ENCODE measurements around the gene LSM10. TPM values are rescaled to one million over a fixed set of nuclear protein-coding genes. Genes with fewer than 3 reads are reported as not detected.
A peak's percentile ranks its signal among the peaks of the same experiment; 100 is the strongest.

The LSM10 gene
- total and polyA plus RNA-seq, 8 donors: 5.1 to 261 (median 55.6) TPM

- H3K36me3 ChIP-seq: peaks cover 0 to 16% (median 6%) of the 10 kb centered on the region in 4 donors
- intact Hi-C loops (cut with DNase I; ENCODE audit: low total_unique reads): loop anchor here (10.0 kb wide), 1 partner anchor 310 kb away; no protein-coding TSS in a partner anchor
- 82 to 94% (median 91%) methylated on average over 4 of the region's 4 CpGs for WGBS, 5 donors
- no peaks in the 10 kb centered on the region for H3K27me3 ChIP-seq
- H3K4me3 ChIP-seq: no peak overlapping the region
- peaks cover 0 to 2% (median 0%) of the 10 kb centered on the region in 4 donors for H3K4me1 ChIP-seq
- H3K9me3 ChIP-seq: no peaks in the 10 kb centered on the region
- H3K27ac ChIP-seq: no peak overlapping the region
- DNase-seq: no peak
- TF ChIP-seq CTCF (IDR thresholded peaks at IDR 0.05) (no peak), EP300 (IDR thresholded peaks at IDR 0.05) (no peak), POLR2A (IDR thresholded peaks at IDR 0.05) (no peak), POLR2AphosphoS5 (IDR thresholded peaks at IDR 0.05) (no peak)
Observed at GRCh38 chr1:36414384-36414783, 16.7 kb upstream of the LSM10 start.

- intact Hi-C loops (cut with DNase I; ENCODE audit: low total_unique reads): loop anchor here (10.0 kb wide), 1 partner anchor 307 kb away; no protein-coding TSS in a partner anchor
- Histone ChIP-seq H3K36me3 (peaks cover 0 to 3% (median 0%) of the 10 kb centered on the region in 4 donors), H3K4me1 (no peaks in the 10 kb centered on the region), H3K27ac (no peak overlapping the region), H3K27me3 (no peaks in the 10 kb centered on the region), H3K4me3 (no peak overlapping the region), H3K9me3 (no peaks in the 10 kb centered on the region)
- 40 to 57% (median 51%) methylated on average over 11 of the region's 11 CpGs for WGBS, 5 donors
- TF ChIP-seq CTCF (IDR thresholded peaks at IDR 0.05) (no peak), POLR2AphosphoS5 (IDR thresholded peaks at IDR 0.05) (no peak), POLR2A (IDR thresholded peaks at IDR 0.05) (no peak), EP300 (IDR thresholded peaks at IDR 0.05) (no peak)
- peak in 1 of 2 donors; percentile 28 for DNase-seq
Observed at GRCh38 chr1:36411674-36412648, 14.3 kb upstream of the LSM10 start.

DNA sequence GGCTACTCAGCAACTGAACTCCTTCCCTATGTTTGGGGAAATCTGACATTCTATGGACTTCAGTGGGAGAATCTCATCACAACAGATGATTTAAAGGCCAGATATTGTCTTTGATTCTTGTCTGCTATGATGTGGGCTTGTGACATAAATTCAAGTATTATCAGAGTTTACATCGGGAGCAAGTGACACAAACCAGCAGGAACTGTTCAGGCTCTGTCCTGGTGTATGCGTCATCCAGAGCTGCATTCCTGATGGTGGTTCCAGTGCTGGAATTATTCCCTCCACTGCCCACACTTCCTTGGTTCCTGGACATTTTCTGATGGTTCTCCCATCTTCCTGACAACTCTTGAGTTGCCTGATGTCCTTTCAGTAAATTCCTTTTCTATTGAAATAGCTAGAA is 10.8 kb upstream of the LSM10 start:
- Histone ChIP-seq H3K4me1 (no peaks in the 10 kb centered on the region), H3K4me3 (no peak overlapping the region), H3K27me3 (no peaks in the 10 kb centered on the region), H3K36me3 (no peaks in the 10 kb centered on the region), H3K9me3 (no peaks in the 10 kb centered on the region), H3K27ac (peak overlapping the region in 1 of 5 donors; percentile 18)
- intact Hi-C loops (cut with DNase I; ENCODE audit: low total_unique reads): no loop called here
- TF ChIP-seq POLR2AphosphoS5 (IDR thresholded peaks at IDR 0.05) (no peak), CTCF (IDR thresholded peaks at IDR 0.05) (no peak), EP300 (IDR thresholded peaks at IDR 0.05) (no peak), POLR2A (IDR thresholded peaks at IDR 0.05) (no peak)
- WGBS, 5 donors: 57 to 83% (median 66%) methylated on average over 2 of the region's 2 CpGs
- DNase-seq: no peak

- DNase-seq: no peak
- intact Hi-C loops (cut with DNase I; ENCODE audit: low total_unique reads): no loop called here
- Histone ChIP-seq H3K36me3 (no peaks in the 10 kb centered on the region), H3K4me1 (peaks cover 0 to 6% (median 0%) of the 10 kb centered on the region in 4 donors), H3K27ac (no peak overlapping the region), H3K9me3 (no peaks in the 10 kb centered on the region), H3K4me3 (no peak overlapping the region), H3K27me3 (no peaks in the 10 kb centered on the region)
- whole genome bisulfite sequencing, 5 donors: 77 to 100% (median 96%) methylated on average over 1 of the region's 1 CpG
- TF ChIP-seq POLR2A (IDR thresholded peaks at IDR 0.05) (no peak), CTCF (IDR thresholded peaks at IDR 0.05) (no peak), POLR2AphosphoS5 (IDR thresholded peaks at IDR 0.05) (no peak), EP300 (IDR thresholded peaks at IDR 0.05) (no peak)
Observed at GRCh38 chr1:36406440-36406839, 8.7 kb upstream of the LSM10 start.

Data from stomach (tissue), 9 donors.